ENCODE measurements around the gene SNAPC4. TPM values are rescaled to one million over a fixed set of nuclear protein-coding genes. Genes with fewer than 3 reads are reported as not detected.
A peak's percentile ranks its signal among the peaks of the same experiment; 100 is the strongest.
"Not testable (repeated sequence)": the region's sequence is repeated elsewhere in the genome, so short reads cannot be mapped to it uniquely, and the experiment has no call there.

Gene SNAPC4
- total RNA-seq, 1 donor from 2014 or later = 3.2 TPM

DNA sequence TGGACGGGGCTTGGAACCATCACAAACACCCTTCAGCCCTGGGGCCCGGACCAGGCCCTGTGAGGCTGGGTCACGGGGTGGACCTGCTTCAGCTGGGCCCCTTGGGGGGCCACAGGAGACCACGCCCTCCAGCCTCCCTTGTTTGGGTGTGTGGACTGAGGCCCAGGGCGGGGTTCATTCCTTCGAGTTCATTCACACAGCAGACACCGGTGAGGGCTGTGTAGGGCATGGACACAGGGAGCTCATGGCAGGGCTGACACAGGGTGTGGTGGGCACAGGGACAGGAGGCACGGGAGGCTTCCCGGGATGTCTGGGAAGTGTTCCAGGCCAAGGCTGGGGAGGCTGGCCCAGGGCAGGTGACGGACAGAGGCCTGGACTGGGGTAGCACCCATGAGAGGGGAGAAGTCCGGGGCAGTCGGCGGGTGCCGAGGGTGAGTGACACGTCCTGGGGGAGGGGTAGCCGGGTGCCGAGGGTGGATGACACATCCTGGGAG lies 45.3 kb downstream of the SNAPC4 start:
- no peaks in the 10 kb centered on the region for H3K9me3 ChIP-seq
- H3K27ac ChIP-seq = peak overlapping the region; percentile 21
- intact Hi-C loops (cut with DNase I) = loop anchor here (5.0 kb wide), 1 partner anchor 1607 kb away; no protein-coding TSS in a partner anchor
- TF ChIP-seq POLR2AphosphoS5 (IDR thresholded peaks at IDR 0.05; ENCODE audit: insufficient read depth in 1 of 2, low read depth in 1 of 2) (peak in 1 of 2 donors; percentile 38), POLR2A (IDR thresholded peaks at IDR 0.05) (no peak)
- no peak overlapping the region for H3K4me3 ChIP-seq
- DNase-seq (ENCODE audit: extremely low spot score in 2 of 2) = no peak
- H3K36me3 ChIP-seq = no peaks in the 10 kb centered on the region
- H3K27me3 ChIP-seq = no peaks in the 10 kb centered on the region
- H3K4me1 ChIP-seq = peaks cover 24% of the 10 kb centered on the region

DNA sequence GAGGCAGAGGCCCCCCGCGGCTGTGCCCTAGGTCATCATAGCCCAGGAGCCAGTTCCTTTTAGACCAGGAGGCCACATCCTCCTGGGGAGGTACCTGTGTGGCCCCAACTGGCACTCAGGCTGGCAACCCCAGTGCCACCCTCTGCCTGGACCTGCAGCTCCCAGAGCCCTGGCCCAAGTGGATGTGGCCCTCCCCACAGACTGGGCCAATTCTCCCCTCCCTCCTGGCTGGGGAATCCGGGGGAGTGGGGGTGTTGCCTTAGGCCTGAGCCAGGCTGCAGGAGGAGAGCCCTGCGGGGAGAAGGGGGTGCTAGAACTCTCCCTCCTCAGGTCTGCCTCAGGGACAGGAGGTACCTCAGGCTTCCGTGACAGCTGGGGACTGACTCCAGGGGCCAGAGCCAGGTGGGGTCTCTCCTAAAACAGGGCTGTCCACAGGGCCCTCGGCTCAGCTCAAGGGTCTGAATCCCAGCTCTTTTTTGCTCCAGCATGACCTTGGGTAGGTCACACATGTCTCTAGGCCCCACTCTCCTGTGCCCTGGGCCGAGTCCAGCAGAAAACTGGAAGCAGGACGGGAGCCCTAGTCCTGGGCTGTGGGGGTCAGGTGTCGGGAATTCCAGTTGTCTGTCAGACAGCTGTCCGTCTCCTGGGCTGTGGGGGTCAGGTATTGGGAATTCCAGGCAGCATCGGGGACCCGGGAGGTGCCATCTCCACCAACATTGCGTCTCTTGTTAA lies 46.0 kb downstream of the SNAPC4 start:
- no peaks in the 10 kb centered on the region for H3K27me3 ChIP-seq
- H3K9me3 ChIP-seq = no peaks in the 10 kb centered on the region
- intact Hi-C loops (cut with DNase I) = no loop called here
- no peak overlapping the region for H3K4me3 ChIP-seq
- no peak for DNase-seq (ENCODE audit: extremely low spot score in 2 of 2)
- peaks cover 24% of the 10 kb centered on the region for H3K4me1 ChIP-seq
- no peaks in the 10 kb centered on the region for H3K36me3 ChIP-seq
- TF ChIP-seq POLR2A (IDR thresholded peaks at IDR 0.05) = no peak
- TF ChIP-seq, protein P1, sequence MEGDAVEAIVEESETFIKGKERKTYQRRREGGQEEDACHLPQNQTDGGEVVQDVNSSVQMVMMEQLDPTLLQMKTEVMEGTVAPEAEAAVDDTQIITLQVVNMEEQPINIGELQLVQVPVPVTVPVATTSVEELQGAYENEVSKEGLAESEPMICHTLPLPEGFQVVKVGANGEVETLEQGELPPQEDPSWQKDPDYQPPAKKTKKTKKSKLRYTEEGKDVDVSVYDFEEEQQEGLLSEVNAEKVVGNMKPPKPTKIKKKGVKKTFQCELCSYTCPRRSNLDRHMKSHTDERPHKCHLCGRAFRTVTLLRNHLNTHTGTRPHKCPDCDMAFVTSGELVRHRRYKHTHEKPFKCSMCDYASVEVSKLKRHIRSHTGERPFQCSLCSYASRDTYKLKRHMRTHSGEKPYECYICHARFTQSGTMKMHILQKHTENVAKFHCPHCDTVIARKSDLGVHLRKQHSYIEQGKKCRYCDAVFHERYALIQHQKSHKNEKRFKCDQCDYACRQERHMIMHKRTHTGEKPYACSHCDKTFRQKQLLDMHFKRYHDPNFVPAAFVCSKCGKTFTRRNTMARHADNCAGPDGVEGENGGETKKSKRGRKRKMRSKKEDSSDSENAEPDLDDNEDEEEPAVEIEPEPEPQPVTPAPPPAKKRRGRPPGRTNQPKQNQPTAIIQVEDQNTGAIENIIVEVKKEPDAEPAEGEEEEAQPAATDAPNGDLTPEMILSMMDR (IDR thresholded peaks at IDR 0.05) = no peak
- no peak for TF ChIP-seq POLR2AphosphoS5 (IDR thresholded peaks at IDR 0.05; ENCODE audit: insufficient read depth in 1 of 2, low read depth in 1 of 2)
- peak overlapping the region; percentile 21 for H3K27ac ChIP-seq

DNA sequence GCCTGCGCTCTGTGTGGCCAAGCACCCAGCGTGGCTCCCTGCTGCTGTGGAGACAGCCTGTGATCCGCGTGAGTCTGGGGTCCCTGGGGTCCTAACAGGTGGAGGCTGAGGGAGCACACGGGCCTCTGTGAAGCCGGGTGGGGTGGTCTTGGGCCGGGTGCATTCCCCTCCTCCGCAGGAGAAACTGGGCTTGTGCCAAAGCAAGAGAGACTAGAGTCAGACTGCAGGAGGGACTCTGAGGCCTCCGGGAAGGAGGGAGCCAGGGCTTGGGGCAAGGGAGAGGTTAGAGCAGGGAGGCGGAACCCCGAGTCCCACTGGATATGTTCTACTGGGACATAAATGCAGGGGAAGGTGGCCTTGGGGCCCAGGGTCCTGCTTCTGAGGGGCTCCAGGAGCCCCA lies 46.9 kb downstream of the SNAPC4 start:
- Histone ChIP-seq H3K4me1 (peaks cover 24% of the 10 kb centered on the region), H3K36me3 (no peaks in the 10 kb centered on the region), H3K4me3 (no peak overlapping the region), H3K9me3 (no peaks in the 10 kb centered on the region), H3K27ac (peak overlapping the region; percentile 7), H3K27me3 (no peaks in the 10 kb centered on the region)
- intact Hi-C loops (cut with DNase I) = no loop called here
- TF ChIP-seq, protein P1 (IDR thresholded peaks at IDR 0.05) = no peak
- no peak for TF ChIP-seq POLR2AphosphoS5 (IDR thresholded peaks at IDR 0.05; ENCODE audit: insufficient read depth in 1 of 2, low read depth in 1 of 2)
- no peak for TF ChIP-seq POLR2A (IDR thresholded peaks at IDR 0.05)
- no peak for DNase-seq (ENCODE audit: extremely low spot score in 2 of 2)

DNA sequence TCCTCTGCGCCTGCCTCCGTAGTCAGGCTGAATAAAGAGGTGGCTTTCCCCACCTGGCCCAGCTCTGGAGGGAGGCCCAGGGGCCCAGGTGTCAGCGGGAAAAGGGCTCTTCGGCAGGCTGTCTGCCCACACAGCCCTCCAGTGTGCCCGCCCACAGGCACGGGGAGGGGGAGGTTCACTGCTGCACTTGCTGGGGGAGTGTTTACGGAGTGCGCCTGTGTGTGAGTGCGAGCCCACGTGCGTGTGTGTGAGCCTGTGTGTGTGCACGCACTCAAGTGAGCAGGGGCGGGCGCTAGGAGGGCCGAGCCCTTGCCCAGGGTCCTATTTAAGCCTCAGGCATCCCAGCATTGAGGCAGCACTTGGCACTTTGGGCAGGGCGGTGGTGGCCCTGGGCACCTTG lies 47.3 kb downstream of the SNAPC4 start:
- Histone ChIP-seq H3K4me3 (no peak overlapping the region), H3K27ac (peak overlapping the region; percentile 7), H3K36me3 (no peaks in the 10 kb centered on the region), H3K27me3 (no peaks in the 10 kb centered on the region), H3K4me1 (peaks cover 24% of the 10 kb centered on the region), H3K9me3 (no peaks in the 10 kb centered on the region)
- intact Hi-C loops (cut with DNase I) = no loop called here
- TF ChIP-seq POLR2A (IDR thresholded peaks at IDR 0.05) (no peak), POLR2AphosphoS5 (IDR thresholded peaks at IDR 0.05; ENCODE audit: insufficient read depth in 1 of 2, low read depth in 1 of 2) (no peak)
- TF ChIP-seq, protein P1 (IDR thresholded peaks at IDR 0.05) = no peak
- no peak for DNase-seq (ENCODE audit: extremely low spot score in 2 of 2)

DNA sequence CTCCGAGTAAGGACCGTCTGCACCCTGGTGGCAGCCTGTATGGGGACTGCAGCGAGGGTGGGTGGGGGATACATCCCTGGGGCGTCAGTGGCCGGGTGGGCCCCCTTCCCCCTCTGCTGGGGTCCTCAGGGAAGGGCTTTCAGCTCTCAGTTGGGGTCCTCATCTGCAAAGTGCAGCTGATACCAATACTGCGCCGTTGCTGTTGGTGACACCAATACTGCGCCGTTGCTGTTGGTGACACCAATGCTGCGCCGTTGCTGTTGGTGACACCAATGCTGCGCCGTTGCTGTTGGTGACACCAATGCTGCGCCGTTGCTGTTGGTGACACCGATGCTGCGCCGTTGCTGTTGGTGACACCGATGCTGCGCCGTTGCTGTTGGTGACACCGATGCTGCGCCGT lies 48.1 kb downstream of the SNAPC4 start:
- Histone ChIP-seq H3K4me3 (peak overlapping the region in 1 of 2 donors; percentile 20), H3K4me1 (peaks cover 31% of the 10 kb centered on the region)
- H3K36me3 ChIP-seq; intact Hi-C loops (cut with DNase I); DNase-seq (ENCODE audit: extremely low spot score in 2 of 2); H3K9me3 ChIP-seq; H3K27ac ChIP-seq; H3K27me3 ChIP-seq: not testable (repeated sequence)

DNA sequence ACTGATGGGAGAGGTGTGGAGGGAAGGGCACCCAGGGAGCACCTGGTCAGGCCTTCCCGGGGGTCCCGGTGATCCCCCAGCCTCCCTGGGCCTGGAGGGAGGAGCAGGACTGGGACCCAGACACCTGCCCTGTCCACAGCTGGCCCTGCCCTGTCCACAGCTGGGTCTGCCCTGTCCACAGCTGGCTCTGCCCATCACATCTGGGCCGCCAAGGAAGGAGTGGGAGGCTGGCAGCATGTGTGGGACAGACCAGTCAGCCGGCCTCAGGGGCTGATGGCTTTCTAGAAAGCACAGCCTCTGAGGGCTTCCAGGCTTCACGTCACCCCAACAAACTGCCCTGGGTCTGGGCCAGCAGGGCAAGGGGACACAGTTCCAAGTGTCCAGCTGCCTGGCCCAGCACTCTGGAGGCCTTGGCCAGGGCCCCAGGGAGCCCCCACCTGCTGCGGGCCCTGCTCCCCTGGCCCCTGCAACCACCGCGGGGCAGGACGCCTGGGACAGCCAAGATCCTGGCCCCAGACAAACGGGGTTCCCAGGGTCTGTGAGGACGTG lies 48.6 kb downstream of the SNAPC4 start:
- Histone ChIP-seq H3K4me3 (peak overlapping the region in 1 of 2 donors; percentile 20), H3K4me1 (peaks cover 36% of the 10 kb centered on the region), H3K27ac (no peak overlapping the region), H3K36me3 (no peaks in the 10 kb centered on the region), H3K27me3 (no peaks in the 10 kb centered on the region), H3K9me3 (no peaks in the 10 kb centered on the region)
- TF ChIP-seq POLR2AphosphoS5 (IDR thresholded peaks at IDR 0.05; ENCODE audit: insufficient read depth in 1 of 2, low read depth in 1 of 2) = no peak
- TF ChIP-seq, protein P1 (IDR thresholded peaks at IDR 0.05) = no peak
- no peak for TF ChIP-seq POLR2A (IDR thresholded peaks at IDR 0.05)
- intact Hi-C loops (cut with DNase I) = no loop called here
- DNase-seq (ENCODE audit: extremely low spot score in 2 of 2) = no peak

Measured in vagina (tissue), 2 donors.